H1 (cell line): ENCODE measurements around the gene TOMM5. TPM values are rescaled to one million over a fixed set of nuclear protein-coding genes. Genes with fewer than 3 reads are reported as not detected.

Experiments used
- POLR2A ChIP-seq, 2 experiments: IDR thresholded peaks; 1 replicate in 1 of 2; 2 replicates in 1 of 2; pipeline ENCODE4 v1.6.1; 2011; ENCODE audit warnings: low read depth in 2 of 2, low read length in 2 of 2, mild to moderate bottlenecking in 2 of 2; ENCODE audit errors: control extremely low read depth in 1 of 2
- SUZ12 ChIP-seq: fragments of 200-600 bp; sonication (generic); IDR thresholded peaks from 2 replicates; pipeline ENCODE4 v1.6.1; 2012; ENCODE audit warnings: mild to moderate bottlenecking, inconsistent platforms, low read length, moderate library complexity, mixed read lengths
- polyA plus RNA-seq, 7 experiments: library from polyadenylated mRNA; depleted of rRNA in 3 of 7; stranded (reverse) in 5 of 7; unstranded in 2 of 7; fragments of >200 nt in 5 of 7; fragments of 200-250 nt in 2 of 7; gene quantifications; 1 replicate in 5 of 7; 2 replicates in 1 of 7; 4 replicates in 1 of 7; pipeline versions ENCODE4 v1.2.1 to v1.2.3, GENCODE V29; 2011 to 2013; ENCODE audit warnings: missing spikeins in 2 of 7, mixed read lengths in 2 of 7
- total RNA-seq: library from RNA; stranded (reverse); fragmentation: NEBNext Ultra II Directional; extraction: Animal tissue kit (Norgen Biotek cat#: 25700); gene quantifications from 2 replicates; pipeline ENCODE4 v1.2.1, GENCODE V29; 2021
- TF ChIP-seq, protein P1 (sequence below): IDR thresholded peaks from 2 replicates; pipeline ENCODE4 v1.6.1; 2011; ENCODE audit warnings: low read depth, mild to moderate bottlenecking, low read length; ENCODE audit not compliant: insufficient read depth

Gene TOMM5
- total and polyA plus RNA-seq, 2 of the 8 experiments (the other 6 are each of a cell fraction or from before 2014, with no cell fraction given): 171 to 174 TPM

DNA sequence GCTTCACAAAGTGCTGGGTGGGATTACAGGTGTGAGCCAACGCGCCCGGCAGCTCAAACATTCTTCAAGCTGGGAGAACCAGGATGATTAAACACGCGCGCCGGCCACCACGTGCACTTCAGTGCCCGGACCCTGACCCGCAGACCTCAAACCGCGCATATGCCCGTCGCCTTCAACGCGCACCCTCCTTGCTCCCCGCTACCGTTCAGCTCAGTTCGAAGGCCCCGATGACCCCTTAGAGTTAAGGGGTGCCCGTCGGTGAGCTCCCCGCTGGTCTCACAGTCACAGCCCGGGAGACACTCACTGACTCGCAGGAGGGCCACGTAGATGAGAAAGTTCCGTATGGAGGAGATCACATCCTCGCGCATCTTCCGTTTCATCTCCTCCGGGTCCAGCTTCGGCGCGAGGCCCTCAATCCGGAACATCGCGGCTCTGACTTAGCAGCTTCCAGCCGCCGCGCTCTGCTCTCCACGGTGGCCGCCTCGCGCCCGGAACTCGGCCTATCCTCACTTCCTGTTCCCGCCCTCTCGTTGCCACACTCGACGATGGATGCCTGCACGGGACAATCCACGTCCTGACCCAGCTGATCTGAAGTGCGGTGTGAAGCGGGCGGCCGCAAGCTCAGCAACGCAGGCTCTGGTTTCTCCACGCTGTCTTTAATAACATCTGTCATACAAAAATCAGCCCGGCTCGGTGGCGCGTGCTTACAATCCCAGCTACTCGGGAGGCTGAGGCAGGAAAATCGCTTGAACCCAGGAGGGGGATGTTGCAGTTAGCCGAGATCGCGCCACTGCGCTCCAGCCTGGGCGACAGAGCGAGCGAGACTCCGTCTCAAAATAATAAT lies at the start of gene TOMM5 (continued):
- TF ChIP-seq, protein P1, sequence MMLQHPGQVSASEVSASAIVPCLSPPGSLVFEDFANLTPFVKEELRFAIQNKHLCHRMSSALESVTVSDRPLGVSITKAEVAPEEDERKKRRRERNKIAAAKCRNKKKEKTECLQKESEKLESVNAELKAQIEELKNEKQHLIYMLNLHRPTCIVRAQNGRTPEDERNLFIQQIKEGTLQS: no peak
- TF ChIP-seq SUZ12: no peak
- TF ChIP-seq POLR2A (IDR thresholded peaks at IDR 0.05; ENCODE audit: control extremely low read depth in 1 of 2, low read depth in 2 of 2, low read length in 2 of 2): peak; percentile 51 to 90
